ENCODE data around the gene OLFM1. TPM values are rescaled to one million over a fixed set of nuclear protein-coding genes. Genes with fewer than 3 reads are reported as not detected.
"Not testable (repeated sequence)": the region's sequence is repeated elsewhere in the genome, so short reads cannot be mapped to it uniquely, and the experiment has no call there.

OLFM1 gene
- total RNA-seq, 1 experiment from 2014 or later = 0.44 TPM

DNA sequence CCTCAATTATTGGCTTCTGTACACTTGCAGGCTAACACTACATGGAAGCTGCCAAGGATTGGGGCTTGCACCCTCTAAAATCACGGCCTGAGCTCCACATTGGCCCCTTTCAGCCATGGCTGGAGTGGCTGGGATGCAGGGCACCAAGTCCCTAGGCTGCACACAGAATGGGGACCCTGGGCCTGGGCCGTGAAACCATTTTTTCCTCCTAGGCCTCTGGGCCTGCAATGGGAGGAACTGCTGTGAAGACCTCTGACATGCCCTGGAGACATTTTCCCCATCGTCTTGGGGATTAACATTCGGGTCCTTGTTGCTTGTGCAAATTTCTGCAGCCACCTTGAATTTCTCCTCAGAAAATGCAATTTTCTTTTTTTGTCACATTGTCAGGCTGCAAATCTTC is 23.6 kb upstream of the OLFM1 start:
- POLR2A ChIA-PET (ENCODE audit: unreplicated experiment); H3K36me3 ChIP-seq (ENCODE audit: low read depth, low read length); CTCF ChIA-PET; H3K4me3 ChIP-seq (ENCODE audit: low read length); H3F3A ChIP-seq (ENCODE audit: low read length, unreplicated experiment); BruUV-seq (replicated peaks); intact Hi-C loops (cut with micrococcal nuclease); H3K9me3 ChIP-seq (ENCODE audit: low read length); H3K4me2 ChIP-seq (ENCODE audit: low read length); H3K79me2 ChIP-seq (ENCODE audit: low read length); H2AFZ ChIP-seq (ENCODE audit: low read length); H3K27ac ChIP-seq (ENCODE audit: low read length); H3K4me1 ChIP-seq (ENCODE audit: insufficient read depth, low read length); H4K20me1 ChIP-seq (ENCODE audit: low read length); H3K27me3 ChIP-seq (ENCODE audit: low read length); H3K9ac ChIP-seq (ENCODE audit: low read length); DNase-seq; H3K9me2 ChIP-seq (replicated peaks; ENCODE audit: low read length); ATAC-seq: not testable (repeated sequence)

DNA sequence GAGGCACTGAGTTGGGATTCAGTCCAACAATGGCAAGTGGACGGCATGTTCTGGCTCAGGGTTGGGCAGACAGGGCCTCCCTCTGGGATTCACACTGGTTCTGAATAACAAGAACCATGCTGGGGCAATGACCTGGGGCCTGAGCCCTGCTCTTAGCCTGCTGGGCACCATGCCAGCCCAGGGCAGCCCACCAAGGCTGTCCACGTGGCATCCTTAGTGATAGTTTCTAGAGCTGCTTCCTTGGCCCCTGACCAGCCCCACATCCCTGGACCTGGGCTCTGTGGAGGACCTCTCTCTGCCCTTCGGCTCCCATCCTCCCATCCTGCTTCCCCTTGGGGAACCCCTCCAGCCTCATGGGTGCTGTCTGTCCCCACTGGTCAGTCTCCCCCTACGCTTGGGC is 22.3 kb upstream of the OLFM1 start:
- Histone ChIP-seq H3K9me2 (replicated peaks; ENCODE audit: low read length) (no peaks in the 10 kb centered on the region), H3K4me3 (ENCODE audit: low read length) (no peak overlapping the region), H3K79me2 (ENCODE audit: low read length) (no peaks in the 10 kb centered on the region), H4K20me1 (ENCODE audit: low read length) (no peaks in the 10 kb centered on the region), H3K4me2 (ENCODE audit: low read length) (no peak overlapping the region), H3F3A (ENCODE audit: low read length, unreplicated experiment) (no peaks in the 10 kb centered on the region), H3K27ac (ENCODE audit: low read length) (no peak overlapping the region), H3K27me3 (ENCODE audit: low read length) (no peaks in the 10 kb centered on the region), H3K9me3 (ENCODE audit: low read length) (no peaks in the 10 kb centered on the region), H2AFZ (ENCODE audit: low read length) (no peak overlapping the region), H3K9ac (ENCODE audit: low read length) (no peak overlapping the region), H3K36me3 (ENCODE audit: low read depth, low read length) (no peaks in the 10 kb centered on the region), H3K4me1 (ENCODE audit: insufficient read depth, low read length) (no peaks in the 10 kb centered on the region)
- ChIA-PET POLR2A (ENCODE audit: unreplicated experiment) (no interaction called here), CTCF (no interaction called here)
- no peak for TF ChIP-seq EZH2phosphoT487 (IDR thresholded peaks at IDR 0.05; ENCODE audit: borderline replicate concordance, low read length)
- no peak for TF ChIP-seq EZH2 (IDR thresholded peaks at IDR 0.05; ENCODE audit: low read length, unreplicated experiment)
- TF ChIP-seq, protein P1, sequence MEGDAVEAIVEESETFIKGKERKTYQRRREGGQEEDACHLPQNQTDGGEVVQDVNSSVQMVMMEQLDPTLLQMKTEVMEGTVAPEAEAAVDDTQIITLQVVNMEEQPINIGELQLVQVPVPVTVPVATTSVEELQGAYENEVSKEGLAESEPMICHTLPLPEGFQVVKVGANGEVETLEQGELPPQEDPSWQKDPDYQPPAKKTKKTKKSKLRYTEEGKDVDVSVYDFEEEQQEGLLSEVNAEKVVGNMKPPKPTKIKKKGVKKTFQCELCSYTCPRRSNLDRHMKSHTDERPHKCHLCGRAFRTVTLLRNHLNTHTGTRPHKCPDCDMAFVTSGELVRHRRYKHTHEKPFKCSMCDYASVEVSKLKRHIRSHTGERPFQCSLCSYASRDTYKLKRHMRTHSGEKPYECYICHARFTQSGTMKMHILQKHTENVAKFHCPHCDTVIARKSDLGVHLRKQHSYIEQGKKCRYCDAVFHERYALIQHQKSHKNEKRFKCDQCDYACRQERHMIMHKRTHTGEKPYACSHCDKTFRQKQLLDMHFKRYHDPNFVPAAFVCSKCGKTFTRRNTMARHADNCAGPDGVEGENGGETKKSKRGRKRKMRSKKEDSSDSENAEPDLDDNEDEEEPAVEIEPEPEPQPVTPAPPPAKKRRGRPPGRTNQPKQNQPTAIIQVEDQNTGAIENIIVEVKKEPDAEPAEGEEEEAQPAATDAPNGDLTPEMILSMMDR (conservative IDR thresholded peaks at IDR 0.05; ENCODE audit: low read depth, low read length) = no peak
- no peak for DNase-seq
- no TSS peak for BruUV-seq (replicated peaks)
- no peak for ATAC-seq
- intact Hi-C loops (cut with micrococcal nuclease) = no loop called here

DNA sequence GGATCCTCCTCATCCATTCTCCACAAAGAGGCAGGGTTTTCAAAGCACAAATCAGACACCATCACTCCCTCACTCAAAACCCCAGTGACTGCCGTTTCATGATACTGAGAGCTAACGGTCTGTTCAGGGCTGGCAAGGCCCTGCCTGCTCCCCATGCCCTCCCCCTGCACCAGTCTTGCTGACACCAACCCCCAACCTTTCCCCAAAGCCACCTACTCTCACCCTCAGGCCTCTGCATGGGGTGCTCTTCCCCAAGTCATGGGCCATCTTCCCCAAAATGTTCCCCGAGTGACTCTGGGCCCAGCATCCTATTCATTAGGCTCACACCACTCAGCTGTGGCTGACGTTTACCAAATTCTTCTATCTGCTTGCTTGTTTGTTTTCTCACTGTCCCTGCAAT is 21.7 kb upstream of the OLFM1 start:
- ChIA-PET CTCF (no interaction called here), POLR2A (ENCODE audit: unreplicated experiment) (no interaction called here)
- no peak for DNase-seq
- intact Hi-C loops (cut with micrococcal nuclease) = no loop called here
- Histone ChIP-seq H3K9ac (ENCODE audit: low read length) (no peak overlapping the region), H4K20me1 (ENCODE audit: low read length) (no peaks in the 10 kb centered on the region), H3K27me3 (ENCODE audit: low read length) (no peaks in the 10 kb centered on the region), H3K27ac (ENCODE audit: low read length) (no peak overlapping the region), H2AFZ (ENCODE audit: low read length) (no peak overlapping the region), H3K4me2 (ENCODE audit: low read length) (no peak overlapping the region), H3K9me2 (replicated peaks; ENCODE audit: low read length) (no peaks in the 10 kb centered on the region), H3F3A (ENCODE audit: low read length, unreplicated experiment) (no peaks in the 10 kb centered on the region), H3K36me3 (ENCODE audit: low read depth, low read length) (no peaks in the 10 kb centered on the region), H3K79me2 (ENCODE audit: low read length) (no peaks in the 10 kb centered on the region), H3K4me1 (ENCODE audit: insufficient read depth, low read length) (no peaks in the 10 kb centered on the region), H3K9me3 (ENCODE audit: low read length) (no peaks in the 10 kb centered on the region), H3K4me3 (ENCODE audit: low read length) (no peak overlapping the region)
- BruUV-seq (replicated peaks) = no TSS peak
- TF ChIP-seq EZH2 (IDR thresholded peaks at IDR 0.05; ENCODE audit: low read length, unreplicated experiment) = no peak
- TF ChIP-seq EZH2phosphoT487 (IDR thresholded peaks at IDR 0.05; ENCODE audit: borderline replicate concordance, low read length) = no peak
- TF ChIP-seq, protein P1 (conservative IDR thresholded peaks at IDR 0.05; ENCODE audit: low read depth, low read length) = no peak
- no peak for ATAC-seq

Data from PC-3 (cell line).